Breast epithelium (tissue), 4 donors: ENCODE measurements around the gene TTC23. TPM values are rescaled to one million over a fixed set of nuclear protein-coding genes. Genes with fewer than 3 reads are reported as not detected.
A peak's percentile ranks its signal among the peaks of the same experiment; 100 is the strongest.

Experiments
- DNase-seq, 2 donors: peaks; one replicate each; pipeline ENCODE4 v3.0.0-alpha.2; 2019; ENCODE audit warnings: low spot score in 2 of 2
- H3K27ac ChIP-seq, 2 donors: fragments of 200-600 bp; sonication (generic) in 1 of 2; one replicate each; pipeline ENCODE4 v1.5.1; 2016 to 2019; ENCODE audit warnings: mild to moderate bottlenecking in 1 of 2
- H3K27me3 ChIP-seq, 2 donors: fragments of 200-600 bp; sonication (generic) in 1 of 2; one replicate each; pipeline versions ENCODE4 v1.5.1 to v1.6.0; 2017 to 2019; ENCODE audit warnings: control low read depth in 1 of 2, mild to moderate bottlenecking in 1 of 2
- H3K36me3 ChIP-seq: fragments of 200-600 bp; one replicate; pipeline ENCODE4 v1.5.1; 2019
- H3K4me1 ChIP-seq, 2 donors: fragments of 200-600 bp; sonication (generic); one replicate each; pipeline ENCODE4 v1.5.1; 2016 to 2019; ENCODE audit warnings: control low read depth in 1 of 2
- H3K4me3 ChIP-seq, 3 donors: fragments of 200-600 bp; sonication (generic); 1 replicate in 2 of 3; 2 replicates in 1 of 3; pipeline ENCODE4 v1.5.1; 2016 to 2019; ENCODE audit warnings: mild to moderate bottlenecking in 3 of 3, moderate library complexity in 2 of 3
- H3K9me3 ChIP-seq, 2 donors: fragments of 200-600 bp; sonication (generic) in 1 of 2; one replicate each; pipeline ENCODE4 v1.5.1; 2016 to 2019; ENCODE audit warnings: control low read depth in 1 of 2
- CTCF ChIP-seq, 3 donors: fragments of 450-650 bp; IDR thresholded peaks; one replicate each; pipeline ENCODE4 v1.5.1; 2016 to 2017; ENCODE audit warnings: antibody characterized with exemption in 3 of 3, mild to moderate bottlenecking in 3 of 3, moderate library complexity in 3 of 3
- POLR2A ChIP-seq: fragments of 450-650 bp; IDR thresholded peaks from one replicate; pipeline ENCODE4 v1.6.1; 2016; ENCODE audit warnings: antibody characterized with exemption, mild to moderate bottlenecking, moderate library complexity
- POLR2AphosphoS5 ChIP-seq, 3 donors: sonication (generic); formaldehyde crosslinking; IDR thresholded peaks; one replicate each; pipeline ENCODE4 v1.6.1; 2017; ENCODE audit warnings: antibody characterized with exemption in 3 of 3
- intact Hi-C: fragments of 100-400 bp; cut with DNase I; formaldehyde crosslinking; loops from one replicate; pipeline ENCODE4 v1.15.1; 2023; ENCODE audit warnings: low total_unique reads
- total RNA-seq, 3 donors: library from RNA; depleted of rRNA; stranded (reverse); fragments of >200 nt; gene quantifications; one replicate each; pipeline ENCODE4 v1.1.0, GENCODE V29; 2016

The TTC23 gene
- total RNA-seq, 3 donors from 2014 or later = 19.2 to 43.9 (median 29.5) TPM

GRCh38 chr15:99168601-99169580, 80.5 kb downstream of the TTC23 start:
- no peaks in the 10 kb centered on the region for H3K27me3 ChIP-seq
- H3K36me3 ChIP-seq = no peaks in the 10 kb centered on the region
- H3K9me3 ChIP-seq = no peaks in the 10 kb centered on the region
- peak in 1 of 2 donors; percentile 18 for DNase-seq
- TF ChIP-seq CTCF (IDR thresholded peaks at IDR 0.05) (no peak), POLR2A (no peak), POLR2AphosphoS5 (IDR thresholded peaks at IDR 0.05) (no peak)
- no peak overlapping the region for H3K4me3 ChIP-seq
- H3K4me1 ChIP-seq = peaks cover 0 to 17% of the 10 kb centered on the region in 2 donors
- H3K27ac ChIP-seq = peak overlapping the region; percentile 96 to 98
- intact Hi-C loops = no loop called here

- no peaks in the 10 kb centered on the region for H3K36me3 ChIP-seq
- TF ChIP-seq POLR2AphosphoS5 (IDR thresholded peaks at IDR 0.05) (peak in 1 of 3 donors; percentile 38), CTCF (IDR thresholded peaks at IDR 0.05) (no peak)
Measured at GRCh38 chr15:99167640-99168039, 81.7 kb downstream of the TTC23 start.

GRCh38 chr15:99167201-99167600, 82.2 kb downstream of the TTC23 start:
- Histone ChIP-seq H3K27me3 (no peaks in the 10 kb centered on the region), H3K9me3 (no peaks in the 10 kb centered on the region), H3K36me3 (no peaks in the 10 kb centered on the region), H3K27ac (peak overlapping the region; percentile 96 to 98), H3K4me1 (peaks cover 0 to 17% of the 10 kb centered on the region in 2 donors), H3K4me3 (peak overlapping the region in 1 of 3 donors; percentile 6)
- TF ChIP-seq CTCF (IDR thresholded peaks at IDR 0.05) (no peak), POLR2AphosphoS5 (IDR thresholded peaks at IDR 0.05) (no peak), POLR2A (no peak)
- intact Hi-C loops = no loop called here
- no peak for DNase-seq

More at GRCh38 chr15:99167640-99168039, 81.7 kb downstream of the TTC23 start:
- H3K27ac ChIP-seq = peak overlapping the region; percentile 96 to 98
- peak overlapping the region in 1 of 3 donors; percentile 6 for H3K4me3 ChIP-seq
- H3K9me3 ChIP-seq = no peaks in the 10 kb centered on the region
- DNase-seq = peak in 1 of 2 donors; percentile 62
- no peaks in the 10 kb centered on the region for H3K27me3 ChIP-seq
- peaks cover 0 to 17% of the 10 kb centered on the region in 2 donors for H3K4me1 ChIP-seq
- intact Hi-C loops = no loop called here

- DNase-seq = no peak
- H3K4me1 ChIP-seq = peaks cover 0 to 17% of the 10 kb centered on the region in 2 donors
- H3K27ac ChIP-seq = peak overlapping the region; percentile 96 to 98
- intact Hi-C loops = no loop called here
- H3K4me3 ChIP-seq = no peak overlapping the region
- H3K27me3 ChIP-seq = no peaks in the 10 kb centered on the region
- TF ChIP-seq POLR2AphosphoS5 (IDR thresholded peaks at IDR 0.05) (no peak), CTCF (IDR thresholded peaks at IDR 0.05) (no peak), POLR2A (no peak)
- H3K36me3 ChIP-seq = no peaks in the 10 kb centered on the region
- H3K9me3 ChIP-seq = no peaks in the 10 kb centered on the region
Measured at GRCh38 chr15:99165956-99166689, 83.3 kb downstream of the TTC23 start.
